Endometrial microvascular endothelial cells (primary cell): ENCODE measurements around the gene MSANTD2. TPM values are rescaled to one million over a fixed set of nuclear protein-coding genes. Genes with fewer than 3 reads are reported as not detected.

Experiments
- in situ Hi-C: cut with HindIII; loops from 2 replicates; pipeline ENCODE4 v1.10.0; 2017; ENCODE audit warnings: low sequenced_read_pairs, low pct_unique_long_range_greater_than_20kb; ENCODE audit errors: inconsistent ontology term
- total RNA-seq: library from RNA; depleted of rRNA; stranded (reverse); fragments of >200 nt; gene quantifications from one replicate; pipeline ENCODE4 v1.2.3, GENCODE V29; 2015; ENCODE audit errors: inconsistent ontology term

MSANTD2 gene
- total RNA-seq, result 16.1 TPM

DNA sequence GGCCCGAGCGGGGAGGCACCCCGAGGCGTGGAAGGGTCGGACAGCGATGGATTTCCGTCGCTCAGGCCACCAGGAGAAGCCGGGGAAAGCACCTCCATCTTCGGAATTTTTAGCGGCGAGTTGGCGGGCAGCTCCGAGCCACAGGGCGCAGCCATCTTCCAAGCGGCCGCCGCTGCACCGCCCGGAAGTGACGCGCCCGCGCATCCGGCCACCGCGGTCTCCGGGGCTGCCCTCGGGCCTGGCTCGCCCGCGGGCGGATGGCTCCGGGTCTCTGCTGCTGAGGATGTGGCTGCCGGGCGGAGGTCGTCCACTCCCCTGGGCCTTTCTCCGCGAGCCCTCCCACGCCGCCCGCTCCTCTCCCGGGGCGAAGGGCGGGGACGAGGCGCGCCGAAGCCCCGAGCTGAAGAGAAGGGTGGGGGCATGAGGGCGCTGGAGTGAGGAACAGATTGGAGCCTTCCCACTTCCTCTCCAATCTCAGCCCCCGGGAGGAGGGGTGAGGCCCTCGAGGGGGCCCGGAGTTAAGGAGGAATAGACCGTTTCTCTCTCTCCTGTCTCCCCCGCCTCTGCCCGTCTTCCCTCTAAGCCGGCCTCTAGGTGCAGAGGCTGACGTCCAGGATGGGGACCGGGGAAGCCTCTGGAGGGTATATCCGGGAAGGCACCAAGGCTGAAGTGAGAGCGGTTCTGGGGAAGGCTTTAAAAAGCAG lies at the start of gene MSANTD2:
Gene MSANTD2 (minus strand): TSS at position 181 of the 704 bp plus-strand sequence. CDS start 26 bp downstream, at position 155.
- in situ Hi-C loops, result no loop called here

DNA sequence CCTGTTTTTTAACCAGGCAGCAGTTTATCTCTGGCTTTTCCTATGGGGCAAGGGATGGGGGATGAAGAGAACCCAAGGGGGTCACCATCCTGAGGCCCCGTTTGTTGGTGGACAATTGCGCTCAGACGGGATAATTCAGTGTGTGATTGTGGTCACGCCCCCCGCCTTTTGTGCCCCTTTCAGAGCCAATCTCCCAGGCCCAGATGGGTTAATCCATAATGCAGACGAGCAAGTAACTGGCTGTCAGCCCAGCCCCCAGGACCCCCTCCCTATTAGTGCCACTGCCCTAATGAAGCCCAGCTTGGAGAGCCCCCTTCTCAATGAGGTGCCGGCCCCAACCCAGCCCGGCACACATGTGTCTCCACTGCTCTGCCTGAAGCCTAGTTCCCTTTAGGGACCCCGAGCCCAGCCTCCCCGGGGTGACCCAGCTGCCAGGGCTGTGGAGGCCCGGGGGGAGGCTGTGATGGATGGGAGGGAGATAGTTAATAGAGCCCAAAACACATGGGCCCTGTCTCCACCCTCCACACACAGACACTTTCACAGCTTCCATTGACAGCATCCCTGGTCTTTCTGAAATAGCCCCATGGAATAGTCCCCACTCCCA lies 46.0 kb upstream of the MSANTD2 start:
- in situ Hi-C loops, result no loop called here

DNA sequence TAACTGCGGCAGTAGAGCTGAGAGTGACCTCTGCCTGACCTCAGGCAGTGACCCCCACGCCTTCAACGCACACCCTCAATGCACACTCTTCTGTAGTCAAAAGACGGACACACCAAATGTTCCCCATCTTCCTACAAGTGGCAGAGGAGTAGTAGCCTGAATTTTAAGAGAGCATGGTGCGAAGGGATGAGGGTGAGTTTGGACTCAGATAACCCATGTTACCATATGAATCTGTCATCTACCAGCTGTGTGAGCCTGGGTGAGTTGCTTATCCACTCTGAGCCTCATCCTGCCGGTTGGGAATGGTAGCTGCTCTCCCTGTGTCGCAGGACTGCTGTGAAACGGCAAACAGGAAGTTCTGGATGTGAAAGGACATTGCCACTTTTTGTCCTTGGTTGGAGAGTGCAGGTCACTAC lies 44.5 kb upstream of the MSANTD2 start:
- in situ Hi-C loops, result no loop called here

DNA sequence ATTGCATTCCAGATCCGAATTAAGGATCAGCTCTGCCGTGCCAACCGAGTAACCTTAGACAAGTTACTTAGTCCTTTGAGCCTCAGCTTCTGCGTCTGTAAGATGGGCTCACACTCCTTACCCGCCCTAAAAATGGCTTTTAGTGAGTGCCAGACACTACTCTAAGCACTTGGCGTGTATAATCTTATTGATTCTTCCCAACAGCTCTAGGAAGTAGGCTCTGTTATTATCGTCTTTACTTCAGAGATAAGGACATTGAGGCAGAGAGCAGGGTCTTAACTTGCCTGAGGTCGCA lies 43.4 kb upstream of the MSANTD2 start:
- in situ Hi-C loops, result no loop called here

GRCh38 chr11:124842305-124842704 lies 42.1 kb upstream of the MSANTD2 start:
- in situ Hi-C loops, result no loop called here

DNA sequence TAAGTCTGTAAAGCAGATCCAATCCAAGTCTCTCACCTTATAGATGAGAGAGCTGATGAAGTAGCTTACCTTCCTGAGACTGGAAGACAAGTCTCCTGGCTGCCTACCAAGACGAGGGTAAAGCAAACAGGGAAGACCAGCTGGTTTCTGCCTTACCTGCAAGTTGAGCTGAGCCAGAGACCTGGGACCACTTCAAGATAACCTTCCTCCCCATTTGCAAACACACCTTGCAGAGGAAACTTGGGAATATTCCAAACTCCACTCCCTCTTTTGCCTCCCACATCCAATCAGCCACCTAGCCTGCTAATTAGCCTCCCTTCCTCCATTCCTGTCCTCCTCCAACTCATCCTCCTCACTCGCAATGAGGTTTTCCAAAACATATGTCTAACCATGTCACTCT lies 41.6 kb upstream of the MSANTD2 start:
- in situ Hi-C loops, result no loop called here

GRCh38 chr11:124841201-124841600 lies 41.0 kb upstream of the MSANTD2 start:
- in situ Hi-C loops, result no loop called here

GRCh38 chr11:124840666-124841065 lies 40.5 kb upstream of the MSANTD2 start:
- in situ Hi-C loops, result no loop called here

GRCh38 chr11:124839972-124840621 lies 39.9 kb upstream of the MSANTD2 start:
- in situ Hi-C loops, result no loop called here

DNA sequence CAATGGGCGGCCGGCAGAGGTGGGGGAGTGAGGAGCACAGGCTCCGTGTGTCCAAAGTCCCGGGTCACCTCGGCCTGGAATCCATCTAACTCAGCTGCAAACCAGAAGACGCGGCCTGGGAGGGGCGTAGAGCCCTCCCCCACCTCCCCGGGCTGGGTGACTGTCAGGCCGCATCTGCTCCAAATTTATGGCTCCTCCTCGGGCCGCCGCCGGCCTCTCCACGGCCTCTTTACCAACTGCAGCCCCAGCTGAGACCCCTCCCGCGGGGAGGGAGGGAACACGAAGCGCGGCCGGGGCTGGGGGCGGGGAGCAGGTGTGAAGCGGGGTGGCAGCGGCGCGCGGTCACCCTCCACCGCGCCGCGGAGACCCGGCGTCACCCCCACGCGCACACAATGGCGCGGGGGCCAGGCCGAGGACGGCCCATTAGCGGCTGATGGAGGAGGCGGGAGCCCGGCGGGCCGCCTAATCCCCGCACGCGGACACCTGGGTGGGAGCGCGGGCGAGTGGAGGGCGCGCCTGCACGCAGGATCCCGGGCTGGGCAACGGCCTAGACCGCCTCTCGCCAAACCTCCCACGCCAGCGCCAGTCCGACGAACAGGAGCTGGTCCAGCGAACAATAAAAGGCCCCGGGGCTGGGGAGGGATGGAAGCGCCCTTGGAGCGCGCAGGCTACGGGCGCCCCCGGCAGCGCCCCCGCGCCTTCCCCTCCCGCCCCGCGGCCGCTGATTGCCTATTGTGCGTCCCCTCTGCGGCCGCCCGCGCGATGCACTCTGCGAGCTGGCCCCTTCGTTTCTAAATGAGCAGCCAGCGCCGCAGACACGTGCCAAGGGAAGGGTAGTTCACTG lies 39.1 kb upstream of the MSANTD2 start:
- in situ Hi-C loops, result no loop called here

- in situ Hi-C loops, result no loop called here
These were observed 38.6 kb upstream of the MSANTD2 start for GRCh38 chr11:124838805-124839127.

- in situ Hi-C loops, result no loop called here
These were observed 37.3 kb upstream of the MSANTD2 start for GRCh38 chr11:124837491-124837856.

GRCh38 chr11:124835918-124836317 lies 35.7 kb upstream of the MSANTD2 start:
- in situ Hi-C loops, result no loop called here

DNA sequence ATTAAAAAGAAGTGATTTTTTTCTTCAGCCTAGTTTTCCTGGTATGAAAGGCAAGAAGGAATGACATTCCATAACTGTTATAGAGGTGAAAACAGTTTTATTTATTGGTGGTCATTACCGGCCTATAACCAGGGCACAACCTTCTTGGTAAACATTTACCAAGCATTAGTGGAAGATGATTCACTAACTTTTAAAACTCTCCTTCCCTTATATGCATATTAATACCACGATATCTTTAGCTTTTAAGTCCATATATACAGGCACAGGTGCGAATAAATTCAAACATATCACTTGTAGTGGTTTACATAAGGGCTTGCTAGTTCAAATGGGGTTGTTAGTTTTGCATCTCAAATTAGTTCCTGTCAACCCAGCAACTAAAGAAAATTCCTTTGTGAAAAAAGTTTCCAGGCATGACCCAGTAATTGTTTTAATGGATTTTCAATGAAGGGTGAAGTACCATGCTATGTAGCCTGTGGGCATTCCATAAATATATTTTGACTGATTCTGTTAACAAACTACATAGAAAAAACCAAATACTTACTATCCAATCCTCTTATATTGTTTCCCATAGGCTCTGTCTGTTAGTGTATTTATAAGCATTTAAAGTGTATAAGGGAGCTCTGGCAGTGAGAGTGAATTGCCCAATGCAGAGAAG lies 34.4 kb upstream of the MSANTD2 start:
- in situ Hi-C loops, result no loop called here

DNA sequence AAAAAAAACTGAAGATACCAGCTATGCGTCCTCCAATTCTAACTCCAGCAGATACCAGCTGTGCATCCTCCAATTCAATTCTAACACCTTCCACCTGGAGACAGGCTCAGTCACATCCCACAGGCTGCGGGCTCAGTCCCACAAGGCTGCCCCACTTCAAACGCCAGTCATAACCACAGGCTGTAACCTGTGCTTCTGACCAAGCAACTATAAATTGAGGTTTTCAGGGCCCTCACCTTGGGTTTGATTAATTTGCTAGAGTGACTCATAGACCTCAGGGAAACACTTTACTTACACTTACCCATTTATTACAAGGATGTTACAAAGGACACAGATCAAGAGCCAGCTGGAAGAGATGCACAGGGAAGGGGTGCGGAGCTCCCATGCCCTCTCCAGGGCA lies 32.4 kb upstream of the MSANTD2 start:
- in situ Hi-C loops, result no loop called here

DNA sequence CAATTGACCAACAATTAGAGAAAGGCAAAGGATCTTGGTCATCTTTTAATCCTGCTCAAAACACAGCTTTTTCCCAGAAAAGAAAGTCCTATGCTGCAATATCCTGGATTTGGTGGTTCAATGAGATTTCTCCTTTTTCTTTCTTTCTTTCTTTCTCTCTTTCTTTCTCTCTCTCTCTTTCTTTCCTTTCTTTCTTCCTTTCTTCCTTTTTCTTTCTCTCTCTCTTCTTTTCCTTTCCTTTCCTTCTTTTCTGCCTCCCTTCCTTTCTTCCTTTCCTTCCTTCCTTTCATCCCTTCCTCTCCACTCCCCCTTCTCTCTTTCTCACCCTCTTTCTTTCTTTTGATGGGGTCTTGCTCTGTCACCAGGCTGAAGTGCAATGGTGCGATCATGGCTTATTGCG lies 31.7 kb upstream of the MSANTD2 start:
- in situ Hi-C loops, result no loop called here

- in situ Hi-C loops, result no loop called here
These were observed 30.5 kb upstream of the MSANTD2 start for GRCh38 chr11:124830749-124831148.

DNA sequence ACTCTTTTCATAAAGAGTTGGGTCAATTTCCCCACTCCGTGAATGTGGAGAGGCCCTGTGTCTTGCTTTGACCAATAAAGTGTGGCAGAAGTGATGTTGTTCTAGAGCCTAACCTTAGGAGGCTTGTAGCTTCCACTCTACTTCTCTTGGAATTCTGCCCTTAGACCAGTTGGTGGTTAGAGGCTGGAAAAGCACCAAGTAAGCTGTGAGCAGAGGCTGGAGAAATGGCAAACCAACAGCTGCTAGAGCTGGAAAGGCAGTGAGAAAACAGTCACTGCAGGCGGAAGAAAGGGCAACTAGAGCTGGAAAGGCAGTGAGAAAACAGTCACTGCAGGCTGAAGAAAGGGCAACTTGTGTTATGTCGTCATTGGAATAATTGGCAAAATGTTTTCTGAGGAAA lies 29.8 kb upstream of the MSANTD2 start:
- in situ Hi-C loops, result no loop called here

DNA sequence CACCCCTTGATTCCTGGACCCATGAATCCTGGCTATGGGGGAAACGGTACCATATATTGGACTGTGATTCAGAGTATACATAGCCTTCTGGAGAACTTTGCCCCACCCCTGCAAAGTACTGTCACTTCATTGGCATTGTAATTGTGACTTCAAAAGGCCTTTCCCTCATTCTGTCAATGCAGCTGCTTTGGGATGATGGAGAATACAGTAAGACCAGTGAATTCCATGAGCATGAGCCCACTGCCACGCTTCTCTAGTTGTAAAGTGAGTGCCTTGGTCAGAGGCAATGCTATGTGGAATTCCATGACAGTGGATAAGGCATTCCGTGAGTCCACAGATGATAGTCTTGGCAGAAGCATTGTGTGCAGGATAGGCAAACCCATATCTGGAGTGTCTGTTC lies 25.7 kb upstream of the MSANTD2 start:
- in situ Hi-C loops, result no loop called here
